ENCODE results near the gene HILPDA.
"Not testable (repeated sequence)": the region's sequence is repeated elsewhere in the genome, so short reads cannot be mapped to it uniquely, and the experiment has no call there.

DNA sequence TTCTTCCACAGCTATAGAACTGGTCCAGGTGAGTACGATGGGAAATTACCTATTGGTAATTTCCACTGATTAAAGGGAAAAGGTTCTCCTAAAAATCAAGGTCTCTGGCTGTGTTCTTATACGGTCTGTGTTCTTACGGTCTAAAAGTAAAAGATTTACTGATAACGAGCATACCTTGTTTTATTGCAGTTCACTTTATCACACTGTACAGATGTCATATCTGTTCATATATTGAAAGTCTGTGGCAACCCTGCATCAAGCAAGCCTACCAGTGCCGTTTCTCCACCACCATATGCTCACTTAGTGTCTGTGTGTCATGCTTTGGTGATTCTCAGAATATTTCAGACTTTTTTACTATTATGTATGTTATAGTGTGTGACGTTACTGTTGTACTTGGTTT lies 32.5 kb downstream of the HILPDA start:
- not testable (repeated sequence) for TF ChIP-seq CTCF (IDR thresholded peaks at IDR 0.05 in 4 of 5, conservative IDR thresholded peaks at IDR 0.05 in 1 of 5); POLR2A (IDR thresholded peaks at IDR 0.05)
